CD4-positive, alpha-beta T cell (primary cell): ENCODE measurements around the gene HTR6. TPM values are rescaled to one million over a fixed set of nuclear protein-coding genes. Genes with fewer than 3 reads are reported as not detected.

Experiments
- ATAC-seq: fragments of 200-7000 bp; cut with Tn5 transposase; one replicate; pipeline ENCODE4 v1.10.0; 2022; ENCODE audit warnings: mild to moderate bottlenecking; ENCODE audit not compliant: poor library complexity
- CTCF ChIA-PET: fragments of 350-600 bp; sonication (Branson Sonifier 250); formaldehyde crosslinking; loops from one replicate; lab custom pipeline; 2021; ENCODE audit warnings: antibody characterized with exemption, inconsistent platforms; lab: Charles Lee
- POLR2A ChIA-PET: fragments of 350-600 bp; sonication (Branson Sonifier 250); formaldehyde crosslinking; loops from one replicate; lab custom pipeline; 2021; ENCODE audit warnings: antibody characterized with exemption, inconsistent platforms; lab: Charles Lee
- DNase-seq, 14 experiments: peaks; one replicate each; pipeline ENCODE4 v3.0.0-alpha.2; 2013 to 2020; ENCODE audit warnings: mixed read lengths in 2 of 14
- H3K27ac ChIP-seq, 2 donors: one replicate each; pipeline versions ENCODE4 v1.5.1 to v1.7.0; 2013; ENCODE audit warnings: low read length in 2 of 2, low read depth in 1 of 2, mild to moderate bottlenecking in 1 of 2
- H3K27me3 ChIP-seq, 2 experiments: 1 replicate in 1 of 2; 2 replicates in 1 of 2; pipeline versions ENCODE4 v1.6.1 to v1.7.0; 2013; ENCODE audit warnings: low read length in 2 of 2, control low read depth in 1 of 2, mild to moderate bottlenecking in 1 of 2, moderate library complexity in 1 of 2; ENCODE audit not compliant: insufficient read depth in 2 of 2, control insufficient read depth in 1 of 2
- H3K36me3 ChIP-seq: one replicate; pipeline ENCODE4 v1.6.1; 2013; ENCODE audit warnings: low read length, control low read depth; ENCODE audit not compliant: insufficient read depth
- H3K4me1 ChIP-seq: one replicate; pipeline ENCODE4 v1.6.1; 2013; ENCODE audit warnings: low read length, control low read depth; ENCODE audit not compliant: insufficient read depth
- H3K4me3 ChIP-seq: one replicate; pipeline ENCODE4 v1.5.1; 2013; ENCODE audit warnings: mild to moderate bottlenecking, low read length, moderate library complexity
- H3K9me3 ChIP-seq, 2 experiments: 1 replicate in 1 of 2; 2 replicates in 1 of 2; pipeline versions ENCODE4 v1.6.1 to v1.7.0; 2013; ENCODE audit warnings: low read length in 2 of 2, mild to moderate bottlenecking in 2 of 2, control low read depth in 1 of 2, moderate library complexity in 1 of 2; ENCODE audit not compliant: control insufficient read depth in 1 of 2, insufficient read depth in 1 of 2
- H3K27ac Mint-ChIP-seq: one replicate; pipeline ENCODE4 v1.8.0; 2020; ENCODE audit warnings: mixed read lengths
- H3K27me3 Mint-ChIP-seq: one replicate; pipeline ENCODE4 v1.8.0; 2021; ENCODE audit warnings: mixed read lengths
- H3K36me3 Mint-ChIP-seq: one replicate; pipeline ENCODE4 v1.8.0; 2021; ENCODE audit warnings: low read depth, mixed read lengths
- H3K4me1 Mint-ChIP-seq: one replicate; pipeline ENCODE4 v1.8.0; 2021; ENCODE audit warnings: low read depth, mixed read lengths
- H3K4me3 Mint-ChIP-seq: one replicate; pipeline ENCODE4 v1.8.0; 2020; ENCODE audit warnings: mild to moderate bottlenecking, mixed read lengths
- H3K9me3 Mint-ChIP-seq: one replicate; pipeline ENCODE4 v1.8.0; 2020; ENCODE audit warnings: mixed read lengths
- intact Hi-C, 2 experiments: fragments of 100-400 bp; cut with DNase I in 1 of 2; cut with micrococcal nuclease in 1 of 2; formaldehyde crosslinking; loops; one replicate each; pipeline versions ENCODE4 v1.15.1 to v1.9.0; 2023 to 2025; cut with DNase I, micrococcal nuclease
- total RNA-seq, 174 experiments: library from RNA in 2 of 174; stranded (reverse) in 2 of 174; gene quantifications; one replicate each; pipeline ENCODE4 v1.2.3 and lab custom pipeline; 2021 to 2026
- TF ChIP-seq, protein P1 (sequence below): fragments of 200-600 bp; IDR thresholded peaks from one replicate; pipeline ENCODE4 v1.8.0; 2022; ENCODE audit warnings: antibody characterized with exemption, mild to moderate bottlenecking

HTR6 gene
- total RNA-seq, 2 experiments from 2014 or later, result 2.1 to 2.2 TPM

DNA sequence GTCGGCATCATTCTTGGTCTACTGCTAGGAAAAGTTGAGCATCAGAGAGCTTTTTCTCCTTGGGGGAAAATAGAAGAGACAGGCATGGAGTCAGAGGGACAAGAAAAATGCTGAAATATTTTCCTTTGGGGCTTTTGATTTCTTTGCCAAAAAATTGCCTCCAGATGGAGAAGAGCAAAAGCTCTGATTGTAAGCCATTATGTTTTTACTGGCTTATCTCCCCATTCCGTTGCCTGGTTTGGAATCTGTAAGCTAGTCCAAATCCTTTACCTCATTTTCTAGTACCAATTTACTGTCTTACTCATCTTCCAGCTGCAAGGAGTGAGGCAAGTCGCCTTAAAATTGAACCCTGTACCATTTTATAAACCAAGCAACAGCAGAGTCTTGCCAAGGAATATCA is 43.9 kb upstream of the HTR6 start:
- no peak for DNase-seq
- Histone ChIP-seq H3K4me3 (no peak overlapping the region), H3K27ac (no peak overlapping the region), H3K4me1 (no peaks in the 10 kb centered on the region), H3K27me3 (no peaks in the 10 kb centered on the region), H3K9me3 (no peaks in the 10 kb centered on the region), H3K36me3 (peaks cover 30% of the 10 kb centered on the region)
- intact Hi-C loops, result no loop called here
- no peak for ATAC-seq
- Mint-ChIP-seq H3K9me3 (no peaks in the 10 kb centered on the region), H3K27ac (peak overlapping the region; percentile 36), H3K4me3 (no peak overlapping the region), H3K36me3 (peaks cover 68% of the 10 kb centered on the region), H3K27me3 (no peaks in the 10 kb centered on the region), H3K4me1 (peaks cover 37% of the 10 kb centered on the region)
- ChIA-PET POLR2A (no interaction called here), CTCF (interaction anchor here (1.8 kb wide), 1 partner anchor 33 kb away, joined by 4 read pairs; no protein-coding TSS in a partner anchor)
- TF ChIP-seq, protein P1, sequence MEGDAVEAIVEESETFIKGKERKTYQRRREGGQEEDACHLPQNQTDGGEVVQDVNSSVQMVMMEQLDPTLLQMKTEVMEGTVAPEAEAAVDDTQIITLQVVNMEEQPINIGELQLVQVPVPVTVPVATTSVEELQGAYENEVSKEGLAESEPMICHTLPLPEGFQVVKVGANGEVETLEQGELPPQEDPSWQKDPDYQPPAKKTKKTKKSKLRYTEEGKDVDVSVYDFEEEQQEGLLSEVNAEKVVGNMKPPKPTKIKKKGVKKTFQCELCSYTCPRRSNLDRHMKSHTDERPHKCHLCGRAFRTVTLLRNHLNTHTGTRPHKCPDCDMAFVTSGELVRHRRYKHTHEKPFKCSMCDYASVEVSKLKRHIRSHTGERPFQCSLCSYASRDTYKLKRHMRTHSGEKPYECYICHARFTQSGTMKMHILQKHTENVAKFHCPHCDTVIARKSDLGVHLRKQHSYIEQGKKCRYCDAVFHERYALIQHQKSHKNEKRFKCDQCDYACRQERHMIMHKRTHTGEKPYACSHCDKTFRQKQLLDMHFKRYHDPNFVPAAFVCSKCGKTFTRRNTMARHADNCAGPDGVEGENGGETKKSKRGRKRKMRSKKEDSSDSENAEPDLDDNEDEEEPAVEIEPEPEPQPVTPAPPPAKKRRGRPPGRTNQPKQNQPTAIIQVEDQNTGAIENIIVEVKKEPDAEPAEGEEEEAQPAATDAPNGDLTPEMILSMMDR, result no peak

DNA sequence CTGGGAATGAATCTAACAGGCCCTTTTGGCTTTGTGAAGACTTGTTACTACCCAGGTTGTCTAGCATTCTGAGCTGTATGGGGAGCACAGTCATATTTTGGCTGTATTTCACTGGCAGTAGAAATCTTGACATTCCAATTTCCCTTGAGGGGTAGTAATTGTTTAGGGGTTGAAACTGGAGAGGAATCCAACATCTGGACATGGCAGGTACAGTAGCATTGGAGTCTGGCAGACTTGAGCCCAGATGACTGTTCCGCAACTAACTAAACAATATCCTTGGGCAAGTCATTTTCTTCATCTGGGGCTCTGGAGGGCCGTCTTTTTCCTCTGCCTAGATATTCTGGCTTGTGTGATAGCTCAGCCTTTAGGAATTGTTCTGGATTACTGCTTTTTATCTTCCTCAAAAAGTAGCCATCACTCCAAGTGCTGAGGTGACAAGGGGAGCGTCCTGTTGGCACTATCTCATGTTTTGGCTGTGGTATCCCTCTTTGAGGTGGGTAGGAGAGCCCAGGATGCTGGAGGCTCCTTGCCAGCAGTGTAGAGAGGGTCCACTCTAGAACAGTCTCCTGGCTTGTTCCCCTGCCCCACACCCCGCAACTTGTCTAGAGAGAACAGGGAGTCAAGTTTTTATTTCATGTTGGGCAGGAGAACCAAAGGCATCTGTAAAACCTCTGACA is 43.3 kb upstream of the HTR6 start:
- no peak for DNase-seq
- Mint-ChIP-seq H3K4me1 (peaks cover 37% of the 10 kb centered on the region), H3K9me3 (no peaks in the 10 kb centered on the region), H3K4me3 (no peak overlapping the region), H3K27ac (no peak overlapping the region), H3K27me3 (no peaks in the 10 kb centered on the region), H3K36me3 (peaks cover 69% of the 10 kb centered on the region)
- Histone ChIP-seq H3K9me3 (no peaks in the 10 kb centered on the region), H3K27me3 (no peaks in the 10 kb centered on the region), H3K36me3 (peaks cover 36% of the 10 kb centered on the region), H3K4me3 (no peak overlapping the region), H3K4me1 (no peaks in the 10 kb centered on the region), H3K27ac (no peak overlapping the region)
- CTCF ChIA-PET, result interaction anchor here (1.8 kb wide), 1 partner anchor 32 kb away, joined by 4 read pairs; no protein-coding TSS in a partner anchor
- intact Hi-C loops, result no loop called here
- TF ChIP-seq, protein P1, result no peak
- no peak for ATAC-seq
- POLR2A ChIA-PET, result no interaction called here

DNA sequence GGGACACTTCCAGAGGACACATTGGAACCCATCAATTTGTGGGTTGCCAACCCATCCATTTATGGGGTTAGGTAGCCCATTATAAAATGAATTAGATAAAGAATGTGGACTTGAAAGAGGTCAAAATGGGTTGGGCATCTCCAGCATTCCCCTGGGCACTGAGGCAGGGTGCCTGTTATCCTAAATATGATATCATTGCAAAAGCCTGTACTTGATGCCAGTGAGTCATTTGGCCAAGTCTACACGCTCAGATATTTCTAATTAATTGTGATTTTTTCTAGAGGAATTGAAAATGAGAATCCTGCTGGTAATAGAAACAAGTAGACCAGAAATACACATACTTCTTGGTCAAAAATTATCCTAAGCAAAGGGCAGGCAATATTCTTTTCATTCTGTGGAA is 42.5 kb upstream of the HTR6 start:
- H3K36me3 ChIP-seq, result peaks cover 39% of the 10 kb centered on the region
- Mint-ChIP-seq H3K36me3 (peaks cover 71% of the 10 kb centered on the region), H3K4me1 (peaks cover 37% of the 10 kb centered on the region), H3K27me3 (no peaks in the 10 kb centered on the region), H3K9me3 (no peaks in the 10 kb centered on the region), H3K4me3 (no peak overlapping the region), H3K27ac (no peak overlapping the region)
- ChIA-PET CTCF (no interaction called here), POLR2A (no interaction called here)
- H3K27ac ChIP-seq, result no peak overlapping the region
- H3K4me3 ChIP-seq, result no peak overlapping the region
- H3K27me3 ChIP-seq, result no peaks in the 10 kb centered on the region
- ATAC-seq (no peak), DNase-seq (no peak)
- no peaks in the 10 kb centered on the region for H3K9me3 ChIP-seq
- TF ChIP-seq, protein P1, result no peak
- H3K4me1 ChIP-seq, result no peaks in the 10 kb centered on the region
- intact Hi-C loops, result no loop called here
